A673 (cell line): Measurements from ENCODE around the gene FRMD4A.

Source experiments
- CTCF ChIP-seq: fragments of 300-800, 200-600 bp; sonication (generic); conservative IDR thresholded peaks from 2 replicates; pipeline ENCODE4 v1.5.1; 2017; ENCODE audit warnings: low read depth, mild to moderate bottlenecking, antibody characterized with exemption, low read length, moderate library complexity, mixed read lengths
- EZH2 ChIP-seq: fragments of 200-600 bp; sonication (generic); IDR thresholded peaks from 2 replicates; pipeline ENCODE4 v1.6.1; 2017; ENCODE audit warnings: borderline replicate concordance, low read depth, mild to moderate bottlenecking, mixed read lengths, antibody characterized with exemption, low read length; ENCODE audit not compliant: poor library complexity, severe bottlenecking

GRCh38 chr10:13908475-13908874 is 422.2 kb downstream of the FRMD4A start:
- TF ChIP-seq CTCF (no peak), EZH2 (no peak)
